ENCODE measurements around the gene PDE3B.

DNA sequence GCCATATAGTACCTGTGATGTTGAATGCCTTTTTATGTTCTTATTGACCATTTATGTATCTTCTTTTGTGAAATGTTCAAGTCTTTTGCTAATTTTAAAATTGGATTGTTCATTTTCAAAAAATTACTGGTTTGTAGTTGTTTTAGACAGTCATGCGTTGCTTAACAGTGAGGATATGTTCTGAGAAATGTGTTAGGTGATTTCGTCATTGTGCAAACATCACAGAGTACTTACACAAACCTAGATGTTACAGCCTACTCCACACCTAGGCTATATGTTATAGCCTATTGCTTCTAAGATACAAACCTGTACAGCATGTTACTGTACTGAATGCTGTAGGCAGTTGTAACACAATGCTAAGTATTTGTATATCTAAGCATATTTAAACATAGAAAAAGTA, 32.5 kb downstream of the PDE3B start:
- TF ChIP-seq POLR2AphosphoS5 (IDR thresholded peaks at IDR 0.05; ENCODE audit: low read depth, low read length) (no peak), CTCF (IDR thresholded peaks at IDR 0.05) (no peak), RFX5 (IDR thresholded peaks at IDR 0.05; ENCODE audit: low read length) (no peak)

Data from SK-N-SH (cell line).